PFSK-1 (cell line): Measurements from ENCODE around the gene ANO3.

Experiments used
- REST ChIP-seq, 2 experiments: IDR thresholded peaks; 2 replicates each; pipeline versions ENCODE4 v1.6.1 to v1.8.0; 2011 to 2012; ENCODE audit warnings: low read depth in 2 of 2, low read length in 2 of 2, control low read depth in 1 of 2, inconsistent platforms in 1 of 2, mild to moderate bottlenecking in 1 of 2, moderate library complexity in 1 of 2; ENCODE audit not compliant: insufficient read depth in 1 of 2
- SIN3A ChIP-seq: IDR thresholded peaks from 2 replicates; pipeline ENCODE4 v1.6.1; 2012; ENCODE audit warnings: mild to moderate bottlenecking, low read length, moderate library complexity, borderline replicate concordance; ENCODE audit not compliant: insufficient read depth
- TAF1 ChIP-seq: IDR thresholded peaks from 2 replicates; pipeline ENCODE4 v1.6.1; 2012; ENCODE audit warnings: low read length, control low read depth, borderline replicate concordance; ENCODE audit not compliant: insufficient read depth

GRCh38 chr11:26608507-26609146 lies 276.7 kb downstream of the ANO3 start:
- TF ChIP-seq TAF1 (no peak), SIN3A (no peak), REST (IDR thresholded peaks at IDR 0.05; ENCODE audit: insufficient read depth in 1 of 2, low read depth in 2 of 2, low read length in 2 of 2) (no peak)
